Thyroid gland (tissue), 4 donors: ENCODE results near the gene CDKN2B.

Source experiments
- CTCF ChIP-seq, 6 experiments: fragments of 200-600 bp in 3 of 6; fragments of 450-650 bp in 3 of 6; sonication (generic) in 3 of 6; IDR thresholded peaks; one replicate each; pipeline ENCODE4 v1.5.1; 2016 to 2019; ENCODE audit warnings: antibody characterized with exemption in 6 of 6, mild to moderate bottlenecking in 2 of 6, inconsistent platforms in 1 of 6, moderate library complexity in 1 of 6
- POLR2A ChIP-seq, 2 donors: fragments of 450-650 bp; IDR thresholded peaks; one replicate each; pipeline ENCODE4 v1.6.1; 2017; ENCODE audit warnings: antibody characterized with exemption in 2 of 2, mild to moderate bottlenecking in 2 of 2, moderate library complexity in 1 of 2

- TF ChIP-seq CTCF (IDR thresholded peaks at IDR 0.05), result no peak
- TF ChIP-seq POLR2A (IDR thresholded peaks at IDR 0.05), result no peak
Measured at GRCh38 chr9:21982391-21982790, 26.7 kb downstream of the CDKN2B start.
